ENCODE measurements around the gene DOCK6. TPM values are rescaled to one million over a fixed set of nuclear protein-coding genes. Genes with fewer than 3 reads are reported as not detected.

Gene DOCK6
- polyA plus RNA-seq, 1 donor from 2014 or later: not detected

DNA sequence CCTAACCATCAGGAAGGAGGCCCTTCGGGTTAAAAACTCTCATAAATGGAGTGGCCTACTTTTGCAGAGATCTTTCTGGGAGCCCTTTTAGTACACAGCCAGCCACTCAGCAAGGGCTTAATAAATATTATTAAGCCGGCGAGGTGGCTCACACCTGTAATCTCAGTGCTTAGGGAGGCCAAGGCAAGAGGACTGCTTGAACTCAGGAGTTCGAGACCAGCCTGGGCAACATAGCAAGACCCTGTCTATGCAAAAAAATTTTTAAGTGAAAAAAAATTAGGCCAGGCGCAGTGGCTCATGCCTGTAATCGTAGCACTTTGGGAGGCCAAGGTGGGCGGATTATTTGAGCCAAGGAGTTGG, 64.2 kb downstream of the DOCK6 start:
- H3K36me3 ChIP-seq (ENCODE audit: insufficient read depth, low read length): no peaks in the 10 kb centered on the region
- no peak overlapping the region for H2AFZ ChIP-seq (ENCODE audit: low read depth, low read length)
- no peaks in the 10 kb centered on the region for H3K9me3 ChIP-seq (ENCODE audit: low read length)
- H3K27me3 ChIP-seq (ENCODE audit: insufficient read depth, low read depth, low read length): peaks cover 10% of the 10 kb centered on the region
- H3K9ac ChIP-seq (ENCODE audit: low read length): no peak overlapping the region
- no peaks in the 10 kb centered on the region for H3F3A ChIP-seq (ENCODE audit: insufficient read depth, low read length, poor library complexity, severe bottlenecking)
- H3K4me3 ChIP-seq (ENCODE audit: low read length): peak overlapping the region; percentile 65
- no peak for TF ChIP-seq POLR2AphosphoS5 (IDR thresholded peaks at IDR 0.05)
- no peak for TF ChIP-seq EZH2 (IDR thresholded peaks at IDR 0.05; ENCODE audit: borderline replicate concordance, insufficient read depth, low read length, poor library complexity, severe bottlenecking)
- no peak for TF ChIP-seq EP300 (conservative IDR thresholded peaks at IDR 0.05; ENCODE audit: poor library complexity, severe bottlenecking)
- no peak for TF ChIP-seq RAD21 (conservative IDR thresholded peaks at IDR 0.05)
- TF ChIP-seq, protein P1, sequence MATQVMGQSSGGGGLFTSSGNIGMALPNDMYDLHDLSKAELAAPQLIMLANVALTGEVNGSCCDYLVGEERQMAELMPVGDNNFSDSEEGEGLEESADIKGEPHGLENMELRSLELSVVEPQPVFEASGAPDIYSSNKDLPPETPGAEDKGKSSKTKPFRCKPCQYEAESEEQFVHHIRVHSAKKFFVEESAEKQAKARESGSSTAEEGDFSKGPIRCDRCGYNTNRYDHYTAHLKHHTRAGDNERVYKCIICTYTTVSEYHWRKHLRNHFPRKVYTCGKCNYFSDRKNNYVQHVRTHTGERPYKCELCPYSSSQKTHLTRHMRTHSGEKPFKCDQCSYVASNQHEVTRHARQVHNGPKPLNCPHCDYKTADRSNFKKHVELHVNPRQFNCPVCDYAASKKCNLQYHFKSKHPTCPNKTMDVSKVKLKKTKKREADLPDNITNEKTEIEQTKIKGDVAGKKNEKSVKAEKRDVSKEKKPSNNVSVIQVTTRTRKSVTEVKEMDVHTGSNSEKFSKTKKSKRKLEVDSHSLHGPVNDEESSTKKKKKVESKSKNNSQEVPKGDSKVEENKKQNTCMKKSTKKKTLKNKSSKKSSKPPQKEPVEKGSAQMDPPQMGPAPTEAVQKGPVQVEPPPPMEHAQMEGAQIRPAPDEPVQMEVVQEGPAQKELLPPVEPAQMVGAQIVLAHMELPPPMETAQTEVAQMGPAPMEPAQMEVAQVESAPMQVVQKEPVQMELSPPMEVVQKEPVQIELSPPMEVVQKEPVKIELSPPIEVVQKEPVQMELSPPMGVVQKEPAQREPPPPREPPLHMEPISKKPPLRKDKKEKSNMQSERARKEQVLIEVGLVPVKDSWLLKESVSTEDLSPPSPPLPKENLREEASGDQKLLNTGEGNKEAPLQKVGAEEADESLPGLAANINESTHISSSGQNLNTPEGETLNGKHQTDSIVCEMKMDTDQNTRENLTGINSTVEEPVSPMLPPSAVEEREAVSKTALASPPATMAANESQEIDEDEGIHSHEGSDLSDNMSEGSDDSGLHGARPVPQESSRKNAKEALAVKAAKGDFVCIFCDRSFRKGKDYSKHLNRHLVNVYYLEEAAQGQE (IDR thresholded peaks at IDR 0.05; ENCODE audit: borderline replicate concordance): no peak
- TF ChIP-seq, protein P2, sequence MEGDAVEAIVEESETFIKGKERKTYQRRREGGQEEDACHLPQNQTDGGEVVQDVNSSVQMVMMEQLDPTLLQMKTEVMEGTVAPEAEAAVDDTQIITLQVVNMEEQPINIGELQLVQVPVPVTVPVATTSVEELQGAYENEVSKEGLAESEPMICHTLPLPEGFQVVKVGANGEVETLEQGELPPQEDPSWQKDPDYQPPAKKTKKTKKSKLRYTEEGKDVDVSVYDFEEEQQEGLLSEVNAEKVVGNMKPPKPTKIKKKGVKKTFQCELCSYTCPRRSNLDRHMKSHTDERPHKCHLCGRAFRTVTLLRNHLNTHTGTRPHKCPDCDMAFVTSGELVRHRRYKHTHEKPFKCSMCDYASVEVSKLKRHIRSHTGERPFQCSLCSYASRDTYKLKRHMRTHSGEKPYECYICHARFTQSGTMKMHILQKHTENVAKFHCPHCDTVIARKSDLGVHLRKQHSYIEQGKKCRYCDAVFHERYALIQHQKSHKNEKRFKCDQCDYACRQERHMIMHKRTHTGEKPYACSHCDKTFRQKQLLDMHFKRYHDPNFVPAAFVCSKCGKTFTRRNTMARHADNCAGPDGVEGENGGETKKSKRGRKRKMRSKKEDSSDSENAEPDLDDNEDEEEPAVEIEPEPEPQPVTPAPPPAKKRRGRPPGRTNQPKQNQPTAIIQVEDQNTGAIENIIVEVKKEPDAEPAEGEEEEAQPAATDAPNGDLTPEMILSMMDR (IDR thresholded peaks at IDR 0.05; ENCODE audit: poor library complexity, severe bottlenecking): no peak
- no peak for TF ChIP-seq MXI1 (conservative IDR thresholded peaks at IDR 0.05; ENCODE audit: poor library complexity, severe bottlenecking)
- no peak for TF ChIP-seq TAF1 (IDR thresholded peaks at IDR 0.05; ENCODE audit: low read depth)
- no peak for TF ChIP-seq SMC3 (conservative IDR thresholded peaks at IDR 0.05; ENCODE audit: poor library complexity)
- H4K20me1 ChIP-seq (ENCODE audit: insufficient read depth): no peaks in the 10 kb centered on the region
- H3K79me2 ChIP-seq (replicated peaks; ENCODE audit: insufficient read depth, low read length): no peaks in the 10 kb centered on the region
- H3K4me2 ChIP-seq (ENCODE audit: low read length): no peak overlapping the region
- H3K27ac ChIP-seq (ENCODE audit: low read length): no peak overlapping the region
- no peaks in the 10 kb centered on the region for H3K9me2 ChIP-seq (ENCODE audit: insufficient read depth, low read length)

GRCh38 chr19:11197291-11198174, 64.8 kb downstream of the DOCK6 start, which contains the start of gene KANK2:
Gene KANK2 (minus strand): TSS chr19:11197545. CDS start chr19:11194511, 3,034 bp downstream.
- no peaks in the 10 kb centered on the region for H3K79me2 ChIP-seq (replicated peaks; ENCODE audit: insufficient read depth, low read length)
- peak within 1 kb of the TSS; percentile 8 for H3K4me2 ChIP-seq (ENCODE audit: low read length)
- no peak for TF ChIP-seq SMC3 (conservative IDR thresholded peaks at IDR 0.05; ENCODE audit: poor library complexity)
- TF ChIP-seq RAD21 (conservative IDR thresholded peaks at IDR 0.05): no peak
- TF ChIP-seq EP300 (conservative IDR thresholded peaks at IDR 0.05; ENCODE audit: poor library complexity, severe bottlenecking): no peak
- TF ChIP-seq, protein P1 (IDR thresholded peaks at IDR 0.05; ENCODE audit: borderline replicate concordance): no peak
- no peak for TF ChIP-seq POLR2AphosphoS5 (IDR thresholded peaks at IDR 0.05)
- TF ChIP-seq EZH2 (IDR thresholded peaks at IDR 0.05; ENCODE audit: borderline replicate concordance, insufficient read depth, low read length, poor library complexity, severe bottlenecking): no peak
- TF ChIP-seq MXI1 (conservative IDR thresholded peaks at IDR 0.05; ENCODE audit: poor library complexity, severe bottlenecking): no peak
- no peak for TF ChIP-seq TAF1 (IDR thresholded peaks at IDR 0.05; ENCODE audit: low read depth)
- TF ChIP-seq, protein P2 (IDR thresholded peaks at IDR 0.05; ENCODE audit: poor library complexity, severe bottlenecking): no peak
- H2AFZ ChIP-seq (ENCODE audit: low read depth, low read length): no peak within 1 kb of the TSS
- H4K20me1 ChIP-seq (ENCODE audit: insufficient read depth): no peaks in the 10 kb centered on the region
- H3K9ac ChIP-seq (ENCODE audit: low read length): peak within 1 kb of the TSS; percentile 54
- no peaks in the 10 kb centered on the region for H3K9me2 ChIP-seq (ENCODE audit: insufficient read depth, low read length)
- no peak within 1 kb of the TSS for H3K27ac ChIP-seq (ENCODE audit: low read length)
- H3K27me3 ChIP-seq (ENCODE audit: insufficient read depth, low read depth, low read length): peaks cover 10% of the 10 kb centered on the region
- H3K4me3 ChIP-seq (ENCODE audit: low read length): peak within 1 kb of the TSS; percentile 65
- no peaks in the 10 kb centered on the region for H3F3A ChIP-seq (ENCODE audit: insufficient read depth, low read length, poor library complexity, severe bottlenecking)
- H3K36me3 ChIP-seq (ENCODE audit: insufficient read depth, low read length): no peaks in the 10 kb centered on the region
- no peaks in the 10 kb centered on the region for H3K9me3 ChIP-seq (ENCODE audit: low read length)

All from neural cell (in vitro differentiated cells).